ENCODE results near the gene EPC2. TPM values are rescaled to one million over a fixed set of nuclear protein-coding genes. Genes with fewer than 3 reads are reported as not detected.
"Not testable (repeated sequence)": the region's sequence is repeated elsewhere in the genome, so short reads cannot be mapped to it uniquely, and the experiment has no call there.

Gene EPC2
- total RNA-seq, 1 donor from 2014 or later: 44.0 TPM

DNA sequence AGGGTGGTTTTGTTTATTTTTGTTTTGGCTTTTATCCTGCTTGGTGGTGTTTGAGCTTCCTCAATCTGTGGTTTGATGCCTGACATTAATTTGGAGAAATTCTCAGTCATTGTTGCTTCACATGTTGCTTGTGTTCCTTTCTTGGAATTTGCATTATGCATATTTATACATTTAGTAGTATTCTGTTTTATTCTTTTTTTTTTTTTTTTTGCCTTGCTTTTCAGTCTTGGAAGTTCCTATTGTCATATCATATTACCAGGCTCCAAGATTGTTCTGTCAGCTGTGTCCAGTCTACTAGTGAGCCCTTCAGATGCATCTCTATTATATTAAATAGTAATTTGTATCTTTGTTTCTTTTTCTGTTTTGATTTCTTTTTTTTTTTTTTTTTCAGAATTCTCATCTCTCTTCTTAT, 77.0 kb downstream of the EPC2 start:
- intact Hi-C loops (cut with micrococcal nuclease): no loop called here

DNA sequence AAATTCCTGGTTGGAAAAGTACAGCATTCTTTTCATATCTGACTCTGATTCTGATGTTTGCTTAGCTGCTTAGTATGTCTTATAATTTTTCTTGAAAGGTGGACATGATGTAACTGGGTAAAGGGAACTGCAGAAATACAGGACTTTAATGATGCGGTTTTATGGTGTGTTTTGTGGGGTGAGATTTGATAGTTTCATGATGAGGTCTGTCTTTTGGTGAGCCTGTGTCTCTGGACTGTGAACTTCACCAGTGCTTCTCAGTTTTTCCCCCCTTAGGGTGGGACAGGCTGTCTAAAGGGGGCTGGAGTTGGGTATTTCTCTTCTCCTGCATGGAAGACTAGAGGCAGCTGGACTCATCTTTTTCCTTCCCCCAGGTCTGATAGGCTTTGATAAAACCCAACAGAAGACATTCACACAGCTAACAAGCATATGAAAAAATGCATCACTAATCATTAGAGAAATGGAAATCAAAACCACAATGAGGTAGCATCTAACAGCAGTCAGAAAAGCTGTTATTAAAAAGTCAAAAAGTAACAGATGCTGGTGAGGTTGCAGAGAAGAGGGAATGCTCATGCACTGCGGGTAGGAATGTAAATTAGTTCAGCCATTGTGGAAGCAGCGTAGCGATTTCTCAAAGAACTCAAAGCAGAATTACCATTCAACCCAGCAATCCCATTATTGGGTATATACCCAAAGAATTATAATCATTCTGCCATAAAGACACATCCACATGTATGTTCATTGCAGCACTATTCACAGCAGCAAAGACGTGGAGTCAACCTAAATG, 77.6 kb downstream of the EPC2 start:
- intact Hi-C loops (cut with micrococcal nuclease): no loop called here

DNA sequence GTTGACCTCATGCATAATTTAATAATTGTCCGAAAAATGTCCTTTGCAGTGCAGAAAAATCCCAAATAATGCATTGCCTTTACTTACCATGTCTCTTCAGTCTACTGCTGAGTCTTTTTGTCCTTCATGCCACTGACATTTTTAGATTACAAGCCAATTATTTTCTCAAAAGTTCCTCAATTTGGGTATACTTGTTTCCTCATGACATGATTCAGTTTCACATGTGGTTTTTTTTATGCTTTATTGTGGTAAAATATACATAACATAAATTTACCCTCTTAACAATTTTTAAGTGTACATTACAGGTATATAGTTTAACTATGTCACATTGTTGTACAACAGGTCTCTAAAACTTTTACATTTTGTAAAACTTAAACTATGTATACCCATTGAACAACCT, 81.0 kb downstream of the EPC2 start:
- intact Hi-C loops (cut with micrococcal nuclease): no loop called here

DNA sequence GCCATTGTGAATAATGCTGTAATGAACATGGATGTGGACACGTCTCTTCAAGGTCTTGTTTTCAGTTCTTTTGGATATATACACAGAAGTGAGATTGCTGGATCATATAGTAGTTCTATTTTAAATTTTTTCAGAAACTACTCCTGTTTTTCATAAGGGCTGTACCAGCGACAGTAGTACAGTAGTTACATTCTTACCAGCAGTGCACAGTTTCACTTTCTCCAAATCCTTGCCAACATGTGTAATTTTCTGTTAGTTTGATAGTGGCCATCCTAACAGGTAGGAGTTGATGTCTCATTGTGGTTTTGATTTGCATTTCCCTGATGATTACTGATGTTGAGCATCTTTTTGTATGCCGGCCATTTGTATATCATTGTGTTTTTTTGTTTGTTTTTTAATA, 81.7 kb downstream of the EPC2 start:
- intact Hi-C loops (cut with micrococcal nuclease): no loop called here

DNA sequence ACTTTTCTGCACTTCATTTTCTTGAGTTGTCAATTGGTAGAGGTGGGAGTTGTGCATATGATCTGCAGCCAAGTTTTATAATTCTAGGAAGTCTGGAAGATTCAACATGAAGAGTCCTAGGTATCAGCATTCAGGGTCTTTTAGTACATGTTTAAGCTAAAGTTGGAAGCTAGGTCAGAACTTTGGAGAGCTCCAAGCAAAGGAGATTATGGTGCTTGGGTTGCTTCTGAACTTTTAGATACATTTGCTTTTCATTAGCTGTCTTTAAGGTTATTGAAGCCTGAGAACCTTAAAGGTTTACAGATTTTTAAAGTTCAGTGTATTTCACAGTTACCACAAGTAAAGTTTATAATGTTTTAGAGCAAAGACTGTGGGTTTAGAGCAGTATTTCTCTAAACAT, 85.5 kb downstream of the EPC2 start:
- intact Hi-C loops (cut with micrococcal nuclease): no loop called here

DNA sequence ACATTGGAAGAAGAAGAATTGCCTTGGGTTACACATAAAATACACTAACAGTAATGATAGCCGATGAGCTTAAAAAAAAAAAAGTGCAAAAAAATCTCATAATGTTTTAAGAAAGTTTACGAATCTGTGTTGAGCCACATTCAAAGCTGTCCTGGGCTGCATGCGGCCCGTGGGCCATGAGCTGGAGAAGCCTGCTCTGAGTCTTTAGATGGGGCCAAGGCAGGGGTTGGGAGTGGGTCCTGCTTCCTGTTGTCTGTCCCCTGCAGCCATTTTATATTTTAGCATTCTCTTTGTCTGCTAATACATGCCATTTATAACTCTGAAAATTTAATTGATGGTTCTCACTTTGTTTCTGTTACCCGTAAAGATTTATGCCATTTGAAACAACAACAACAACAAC, 93.2 kb downstream of the EPC2 start:
- intact Hi-C loops (cut with micrococcal nuclease): no loop called here

DNA sequence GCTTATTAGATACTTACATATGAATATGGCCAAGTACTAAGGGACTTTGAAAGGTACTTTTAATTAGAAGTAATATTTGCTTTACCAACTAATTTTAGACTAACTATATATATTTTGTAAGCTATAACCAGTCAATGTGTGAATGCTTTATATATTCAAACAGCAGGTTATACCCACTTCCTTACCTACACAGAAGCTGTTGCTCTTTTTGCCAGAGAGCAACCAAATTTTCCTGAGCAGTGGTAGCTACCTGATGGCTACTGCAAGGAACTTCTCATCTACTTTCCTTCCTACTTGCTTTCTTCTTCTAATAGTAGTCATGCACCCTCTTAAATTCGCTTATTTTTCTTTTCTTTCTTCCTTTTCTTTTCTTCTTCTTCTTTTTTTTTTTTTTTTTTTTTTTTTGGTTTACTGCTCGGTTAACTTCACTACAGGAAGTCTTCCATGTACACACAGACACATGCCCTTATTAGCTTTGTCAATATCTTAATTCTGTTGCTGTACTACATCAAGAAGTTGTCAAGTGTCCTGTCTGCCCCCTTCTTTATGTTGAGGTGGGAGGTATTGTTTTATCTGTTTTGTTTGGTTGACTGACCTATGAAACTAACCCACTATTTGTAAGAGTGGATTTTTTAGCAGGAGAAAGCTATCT, 95.0 kb downstream of the EPC2 start:
- intact Hi-C loops (cut with micrococcal nuclease): no loop called here

DNA sequence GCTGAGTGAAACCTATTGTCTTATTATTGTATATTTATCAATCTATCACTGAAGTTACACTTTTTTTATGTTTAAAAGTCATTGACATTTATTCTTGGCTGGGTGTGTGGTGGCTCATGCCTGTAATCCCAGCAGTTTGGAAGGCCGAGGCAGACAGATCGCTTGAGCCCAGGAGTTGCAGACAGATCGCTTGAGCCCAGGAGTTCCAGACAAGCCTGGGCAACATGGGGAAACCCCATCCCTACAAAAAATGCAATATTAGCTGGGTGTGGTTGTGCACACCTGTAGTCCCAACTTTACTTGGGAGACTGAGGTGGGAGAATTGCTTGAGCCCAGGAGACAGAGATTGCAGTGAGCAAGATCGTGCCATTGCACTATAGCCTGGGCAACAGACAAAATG, 97.8 kb downstream of the EPC2 start:
- intact Hi-C loops (cut with micrococcal nuclease): no loop called here

DNA sequence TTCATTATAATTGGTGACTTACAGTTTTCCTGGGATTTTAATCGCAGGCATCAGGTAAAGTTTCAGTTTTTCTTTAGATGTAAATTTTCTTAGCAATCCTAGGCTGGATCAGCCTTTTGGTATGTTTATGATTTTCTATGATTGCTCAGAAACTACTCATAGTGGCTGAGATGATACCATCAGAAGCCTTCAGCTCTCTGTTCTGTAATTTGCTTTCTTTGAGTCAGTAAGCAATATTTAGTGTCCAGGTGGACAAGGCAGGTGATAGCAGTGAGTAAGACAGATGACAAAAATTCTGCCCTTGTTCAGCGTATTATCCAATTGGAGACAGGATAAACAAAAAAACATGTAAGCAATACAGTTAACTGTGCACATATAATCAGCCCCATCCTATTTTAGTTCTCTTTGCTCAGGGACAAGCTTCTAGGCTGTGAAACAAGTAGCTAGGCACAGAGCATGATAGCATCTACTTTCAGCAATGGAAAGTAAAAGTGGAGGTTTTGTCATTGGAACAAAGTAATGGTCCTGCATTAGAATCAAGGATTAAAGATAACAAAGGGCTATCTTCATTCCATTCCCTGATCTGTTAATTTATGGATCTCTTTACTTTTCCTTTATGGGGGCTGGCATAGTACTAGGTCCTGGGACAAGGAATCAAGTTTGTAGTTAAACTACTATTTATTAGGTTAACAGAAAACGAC, 100.8 kb downstream of the EPC2 start:
- intact Hi-C loops (cut with micrococcal nuclease): no loop called here

DNA sequence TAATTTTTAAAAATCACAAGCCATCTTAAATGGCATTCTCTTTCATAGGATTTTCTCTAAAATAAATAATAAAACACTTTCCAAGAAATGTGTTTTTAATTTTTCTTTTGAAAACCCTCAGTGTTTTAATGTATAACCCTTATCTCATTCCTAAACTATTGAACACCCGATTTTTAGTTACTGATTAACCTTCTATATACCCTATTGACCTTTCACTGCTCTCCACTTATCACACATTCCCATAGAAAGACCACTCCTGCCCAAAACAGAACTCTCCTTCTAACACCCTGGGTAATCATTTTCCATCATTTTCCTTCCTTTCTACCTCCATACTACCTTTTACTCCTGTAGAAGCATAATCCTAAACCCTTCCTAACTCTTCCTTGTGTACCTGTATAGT, 102.4 kb downstream of the EPC2 start:
- intact Hi-C loops (cut with micrococcal nuclease): no loop called here

DNA sequence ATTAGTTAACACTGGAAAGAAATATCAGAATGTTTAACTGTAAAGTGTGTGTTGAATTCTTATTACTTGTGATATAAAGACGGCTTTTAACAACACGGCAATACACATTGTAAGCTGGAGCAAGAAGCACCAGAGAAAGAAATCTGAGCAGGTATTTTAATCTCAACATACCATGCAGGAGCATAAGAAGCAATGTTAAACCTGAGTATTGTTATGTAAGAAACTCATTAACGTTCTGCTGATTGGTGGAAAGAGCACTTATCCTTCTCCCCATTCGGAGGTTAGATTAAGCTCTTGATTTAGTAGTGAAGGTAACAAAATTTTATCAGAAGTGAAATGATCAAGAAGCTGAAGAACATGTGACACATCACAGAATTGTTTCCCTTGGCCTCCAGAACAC, 107.4 kb downstream of the EPC2 start:
- intact Hi-C loops (cut with micrococcal nuclease): no loop called here

DNA sequence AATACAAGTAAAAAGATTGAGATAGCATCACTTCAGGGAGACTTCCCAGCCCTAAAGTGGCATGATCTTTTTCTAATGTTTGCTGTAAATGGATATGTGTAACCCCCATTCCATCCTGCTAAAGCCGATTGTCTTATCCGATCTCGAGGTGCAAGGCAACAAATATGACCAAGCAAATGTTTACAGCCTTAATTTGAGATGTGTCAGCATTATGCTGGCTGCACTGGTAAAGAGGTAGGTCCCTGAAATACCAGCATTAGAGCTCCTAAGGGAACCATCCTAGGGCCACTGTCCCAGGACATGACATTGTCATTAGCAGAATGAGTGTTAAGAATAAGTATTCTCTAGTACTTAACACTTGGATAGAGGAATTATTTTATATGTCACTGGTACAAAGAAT, 108.4 kb downstream of the EPC2 start:
- intact Hi-C loops (cut with micrococcal nuclease): no loop called here

DNA sequence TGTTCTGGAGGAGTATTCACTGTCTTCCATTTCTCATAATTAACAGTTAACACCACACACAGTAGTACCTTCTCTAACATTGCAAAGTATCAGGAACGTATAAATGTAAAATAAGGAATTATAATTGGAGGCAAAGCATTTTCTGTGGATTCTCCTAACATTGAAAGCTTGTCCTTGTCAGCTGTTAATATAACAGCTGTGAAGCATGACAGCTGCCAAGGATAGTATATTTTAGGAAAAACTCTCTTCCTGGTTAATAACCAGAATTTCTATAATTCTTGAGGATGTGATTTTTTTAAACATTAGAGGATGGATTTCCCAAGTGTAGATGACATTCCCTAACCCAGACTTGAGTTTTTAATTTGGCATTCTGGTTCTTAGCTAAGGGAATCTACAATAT, 110.3 kb downstream of the EPC2 start:
- intact Hi-C loops (cut with micrococcal nuclease): no loop called here

DNA sequence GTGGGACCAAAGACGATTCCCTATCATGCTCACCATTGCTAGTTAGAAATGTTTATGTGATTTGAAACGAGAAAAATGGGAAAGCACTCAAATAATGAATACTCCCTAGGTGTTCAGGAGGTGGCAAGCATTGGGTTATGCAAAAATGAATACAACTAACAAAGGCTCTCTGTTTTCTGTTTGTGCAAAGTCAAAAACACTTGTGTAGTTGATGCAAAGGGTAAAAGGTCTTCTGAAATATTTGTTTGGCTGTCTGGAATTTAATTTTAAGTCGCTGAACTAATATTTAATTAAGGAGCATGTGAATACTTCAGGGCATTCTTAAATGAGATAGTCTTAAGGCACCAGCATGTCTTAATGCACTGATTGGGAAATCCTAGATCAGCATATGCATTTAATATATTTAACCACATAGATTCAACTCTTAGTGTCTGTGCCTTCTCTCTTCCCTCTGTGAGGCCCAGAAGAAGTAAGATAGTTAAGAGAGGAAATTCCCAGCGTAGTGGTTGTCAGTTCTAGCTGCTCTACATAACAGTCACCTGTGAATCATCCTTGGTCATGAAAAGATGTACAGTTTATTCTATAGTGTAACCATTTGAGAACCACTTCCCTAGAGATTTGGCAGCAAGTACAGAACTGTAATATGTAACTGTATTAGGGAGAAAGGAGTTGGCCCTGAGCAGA, 111.9 kb downstream of the EPC2 start:
- intact Hi-C loops (cut with micrococcal nuclease): no loop called here

DNA sequence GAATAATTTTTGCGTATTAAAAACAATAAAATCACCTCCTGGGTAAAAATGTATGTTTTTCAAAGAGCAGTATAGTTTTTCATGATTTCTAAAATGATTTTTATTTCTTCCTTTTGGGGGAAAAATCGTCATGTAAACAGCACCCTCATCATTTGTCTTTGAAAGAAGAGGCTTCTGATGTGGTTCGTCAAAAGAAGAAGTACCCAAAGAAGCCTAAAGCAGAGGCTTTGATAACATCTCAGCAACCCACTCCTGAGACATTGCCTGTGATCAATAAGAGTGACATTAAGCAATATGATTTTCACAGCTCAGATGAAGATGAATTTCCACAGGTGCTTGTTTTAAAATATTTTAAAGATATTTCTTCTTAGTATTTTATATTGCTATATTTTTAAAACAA, 120.3 kb downstream of the EPC2 start:
- intact Hi-C loops (cut with micrococcal nuclease): no loop called here

DNA sequence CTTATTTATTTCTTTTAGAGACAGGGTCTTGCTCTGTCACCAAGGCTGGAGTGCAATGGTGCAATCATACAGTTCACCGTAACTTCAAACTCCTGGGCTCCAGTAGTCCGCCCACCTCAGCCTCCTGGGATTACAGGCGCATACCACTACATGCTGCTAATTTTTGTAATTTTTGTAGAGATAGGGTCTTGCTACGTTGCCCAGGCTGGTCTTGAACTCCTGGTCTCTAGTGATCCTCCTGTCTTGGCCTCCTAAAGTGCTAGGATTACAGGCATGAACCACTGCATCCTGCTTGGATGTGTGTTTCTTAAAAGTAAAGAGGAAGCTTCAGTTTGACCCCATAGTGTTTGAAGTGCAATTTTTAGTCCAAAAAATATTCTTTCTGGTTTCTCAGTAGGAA, 125.5 kb downstream of the EPC2 start:
- intact Hi-C loops (cut with micrococcal nuclease): no loop called here

DNA sequence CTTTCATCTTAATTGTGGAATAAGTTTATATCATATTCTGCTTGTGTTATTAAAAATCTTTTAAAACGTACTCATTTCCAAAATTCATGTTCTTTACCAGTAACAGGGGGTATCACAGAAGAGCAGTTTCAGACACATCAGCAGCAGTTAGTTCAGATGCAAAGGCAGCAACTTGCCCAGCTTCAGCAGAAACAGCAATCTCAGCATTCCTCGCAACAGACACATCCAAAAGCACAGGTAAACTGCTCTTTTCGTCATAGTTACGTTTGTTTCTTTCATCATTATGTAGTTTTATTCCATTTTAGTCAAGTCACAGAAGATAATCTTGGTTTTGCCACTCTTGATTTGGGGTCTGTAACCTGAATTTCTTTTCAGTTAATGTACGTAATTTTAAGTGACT, 137.0 kb downstream of the EPC2 start:
- intact Hi-C loops (cut with micrococcal nuclease): no loop called here

DNA sequence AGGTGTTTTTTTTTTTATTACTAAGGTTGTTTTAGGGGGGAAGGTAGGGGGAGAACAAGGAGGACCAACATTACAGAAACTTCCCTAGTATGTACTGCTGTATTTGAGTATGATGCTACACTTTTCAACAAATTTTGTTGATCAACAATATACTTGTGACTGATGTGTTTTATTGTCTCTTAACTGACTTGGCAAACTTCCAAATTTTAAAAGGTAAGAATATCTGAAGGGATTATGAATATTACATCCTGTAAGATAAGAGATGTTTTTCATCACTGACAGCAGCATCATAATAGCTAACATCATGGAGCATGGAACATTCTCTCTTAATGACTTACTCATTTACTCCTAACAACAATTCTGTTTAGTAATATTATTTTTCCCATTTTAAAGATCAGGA, 144.5 kb downstream of the EPC2 start:
- intact Hi-C loops (cut with micrococcal nuclease): loop anchor here (5.0 kb wide), 1 partner anchor 83 kb away; no protein-coding TSS in a partner anchor

DNA sequence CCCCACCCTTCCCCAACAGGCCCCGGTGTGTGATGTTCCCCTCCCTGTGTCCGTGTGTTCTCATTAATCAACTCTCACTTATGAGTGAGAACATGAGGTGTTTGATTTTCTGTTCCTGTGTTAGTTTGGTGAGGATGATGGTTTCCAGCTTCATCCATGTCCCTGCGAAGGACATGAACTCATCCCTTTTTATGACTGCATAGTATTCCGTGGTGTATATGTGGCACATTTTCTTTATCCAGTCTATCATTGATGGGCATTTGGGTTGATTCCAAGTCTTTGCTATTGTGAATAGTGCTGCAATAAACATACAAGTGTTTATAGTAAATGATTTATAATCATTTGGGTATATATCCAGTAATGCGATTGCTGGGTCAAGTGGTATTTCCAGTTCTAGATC, 145.6 kb downstream of the EPC2 start:
- intact Hi-C loops (cut with micrococcal nuclease): not testable (repeated sequence)

DNA sequence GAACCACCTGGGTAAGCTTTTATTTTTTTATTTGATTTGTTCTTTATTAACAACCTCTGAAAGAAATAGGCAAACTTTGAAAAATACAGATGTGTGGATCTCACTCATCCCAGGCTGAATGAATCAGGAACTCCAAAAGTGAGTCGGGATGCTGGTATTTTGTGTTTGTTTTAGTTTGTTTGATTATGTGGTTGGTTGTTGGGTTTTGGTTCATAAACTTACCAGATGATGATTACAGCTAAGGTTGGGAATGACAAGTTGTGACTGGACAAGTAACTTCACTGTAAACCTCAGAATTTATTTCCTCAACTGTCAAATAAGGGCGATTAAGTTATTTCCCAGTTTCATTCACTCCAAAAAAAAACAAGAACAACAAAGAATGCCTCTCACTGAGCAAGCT, 150.0 kb downstream of the EPC2 start:
- intact Hi-C loops (cut with micrococcal nuclease): no loop called here

DNA sequence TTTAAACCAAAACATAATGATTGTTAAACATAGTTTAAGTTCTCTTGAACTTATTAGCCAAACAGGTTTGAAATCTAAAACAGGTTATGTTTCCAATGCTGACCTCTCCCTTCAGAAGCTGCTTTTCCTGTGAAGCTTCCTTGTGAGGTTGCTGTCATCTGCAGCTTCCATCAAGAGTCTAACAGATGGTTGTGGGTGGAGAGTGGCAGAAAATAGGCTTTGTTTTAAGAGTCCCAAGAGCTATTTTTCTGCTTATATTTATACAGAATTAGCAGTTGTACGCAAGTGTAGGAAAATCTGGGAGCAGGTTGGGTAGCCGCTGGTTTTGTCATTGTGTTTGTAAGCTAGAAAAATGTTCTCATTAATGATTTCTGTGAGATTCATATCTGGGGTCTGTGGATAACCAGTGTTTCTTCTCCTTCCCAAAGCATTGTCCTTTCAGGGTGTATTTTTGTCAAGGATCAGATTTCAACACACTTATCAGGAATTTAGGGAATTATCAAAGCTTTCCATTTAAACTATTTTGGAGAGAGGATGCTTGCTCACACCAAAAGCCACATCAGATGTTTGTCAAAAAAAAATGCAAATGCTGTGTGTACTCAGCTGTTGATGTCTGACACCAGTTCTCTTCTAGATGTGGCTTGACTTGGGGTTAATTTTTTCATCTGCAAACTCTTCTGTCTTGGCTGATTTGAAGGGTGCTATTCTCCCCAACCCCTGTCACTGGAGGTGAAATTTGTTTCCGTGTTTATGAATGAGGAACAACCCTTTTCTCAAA, 152.4 kb downstream of the EPC2 start:
- intact Hi-C loops (cut with micrococcal nuclease): no loop called here
